GM19035 (cell line): ENCODE measurements around the gene NR6A1.

Source experiments
- ATAC-seq: cut with Tn5 transposase; IDR thresholded peaks from one replicate; pipeline ENCODE4 v1.9.1; 2021; ENCODE audit not compliant: unreplicated experiment

Gene NR6A1

DNA sequence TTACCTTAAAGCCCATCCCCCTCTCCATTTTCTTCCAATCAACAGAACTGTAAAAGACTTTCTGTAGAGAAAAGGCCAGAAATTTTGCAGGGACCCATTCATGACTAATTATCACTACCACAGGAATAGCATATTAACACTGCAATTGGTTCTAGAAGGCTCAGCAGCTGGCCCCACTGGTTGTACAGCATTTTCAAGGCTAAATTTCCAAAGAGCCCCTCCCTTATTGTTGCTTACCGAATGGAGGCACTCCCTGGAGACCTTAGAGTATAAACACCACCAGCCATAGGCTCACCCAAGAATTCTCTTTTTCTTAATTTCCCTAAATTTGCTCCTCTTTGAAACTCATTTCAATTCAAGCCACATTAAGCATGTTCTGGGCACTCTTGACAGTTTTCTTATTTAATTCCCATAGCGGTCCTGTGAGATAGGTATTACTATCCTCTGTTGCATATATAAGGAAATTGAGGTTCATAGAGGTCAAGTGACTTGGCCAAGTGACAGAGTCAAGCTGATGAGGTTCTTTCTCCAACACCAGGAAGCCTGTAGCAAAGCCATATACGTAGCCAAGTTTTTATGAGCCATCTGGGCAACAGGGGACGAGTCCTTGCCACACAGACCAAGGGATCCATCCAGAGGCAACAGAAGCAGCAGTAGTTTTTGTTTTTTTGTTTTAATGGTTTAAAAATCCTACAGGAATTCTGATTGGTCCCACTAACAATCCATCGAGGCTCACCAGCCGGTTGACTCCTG lies 180.0 kb downstream of the NR6A1 start:
- ATAC-seq: no peak

DNA sequence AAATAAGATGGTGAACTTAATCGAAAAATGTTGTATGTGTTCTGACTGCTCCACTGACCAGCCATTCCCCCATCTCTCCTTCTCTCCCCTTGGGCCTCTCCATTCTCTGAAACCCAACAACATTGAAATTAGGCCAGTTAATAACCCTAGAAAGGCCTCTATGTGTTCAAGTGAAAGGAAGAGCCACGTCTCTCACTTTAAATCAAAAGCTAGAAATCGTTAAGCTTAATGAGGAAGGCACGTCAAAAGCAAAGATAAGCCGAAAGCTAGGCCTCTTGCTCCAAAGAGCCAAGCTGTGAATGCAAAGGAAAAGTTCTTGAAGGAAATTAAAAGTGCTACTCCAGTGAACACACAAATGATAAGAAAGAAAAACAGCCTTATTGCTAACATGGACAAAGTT lies 186.5 kb downstream of the NR6A1 start:
- no peak for ATAC-seq

DNA sequence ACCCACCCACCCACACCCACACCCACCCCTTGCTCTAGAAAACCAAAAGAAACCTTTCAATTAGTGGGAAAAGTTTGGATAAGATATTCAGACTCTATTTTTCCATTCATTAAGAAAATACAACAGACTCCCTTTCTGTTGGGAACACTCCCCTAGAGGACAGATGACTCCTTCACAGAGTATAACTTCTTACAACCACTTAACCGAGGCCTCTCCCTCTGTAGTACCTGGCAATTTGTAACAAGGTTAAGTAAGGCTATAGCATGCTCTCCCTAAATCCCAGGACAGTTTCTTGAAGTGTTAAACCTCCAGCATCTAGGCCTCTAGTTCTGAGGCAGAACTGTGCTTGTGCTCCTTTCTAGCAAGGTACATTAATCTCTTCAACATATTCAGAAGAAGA lies 188.0 kb downstream of the NR6A1 start:
- ATAC-seq: no peak

DNA sequence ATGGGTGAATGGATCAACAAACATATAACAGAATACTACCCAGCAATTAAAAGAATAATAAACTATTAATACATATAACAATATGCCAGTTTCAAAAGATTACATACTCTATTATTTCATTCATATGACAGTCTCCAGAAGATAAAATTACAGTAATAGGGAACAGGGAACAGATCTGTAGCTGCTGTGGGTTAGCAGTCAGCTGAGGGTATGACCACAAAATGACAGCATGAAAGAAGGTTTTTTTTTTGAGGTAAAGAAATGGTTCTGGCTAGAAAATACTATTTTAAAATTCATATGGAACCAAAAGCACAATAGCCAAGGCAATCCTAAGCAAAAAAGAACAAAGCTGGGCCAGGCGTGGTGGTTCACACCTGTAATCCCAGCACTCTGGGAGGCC lies 190.9 kb downstream of the NR6A1 start:
- ATAC-seq: no peak

DNA sequence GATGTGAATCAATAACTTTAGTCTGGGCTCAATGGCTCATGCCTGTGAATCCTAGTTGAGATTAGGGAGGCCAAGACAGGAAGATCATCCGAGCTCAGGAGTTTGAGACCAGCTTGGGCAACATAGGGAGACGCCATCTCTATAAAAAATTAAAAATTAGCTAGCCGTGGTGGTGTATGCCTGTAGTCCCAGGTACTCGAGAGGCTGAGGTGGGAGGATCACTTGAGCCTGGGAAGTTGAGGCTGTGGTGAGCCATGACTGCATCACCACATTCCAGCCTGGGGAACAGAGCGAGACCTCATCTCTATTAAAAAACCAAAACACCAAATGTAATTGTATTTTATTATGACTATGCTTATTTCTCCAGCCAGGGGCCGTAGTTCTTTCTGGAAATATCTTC lies 194.4 kb downstream of the NR6A1 start:
- no peak for ATAC-seq

DNA sequence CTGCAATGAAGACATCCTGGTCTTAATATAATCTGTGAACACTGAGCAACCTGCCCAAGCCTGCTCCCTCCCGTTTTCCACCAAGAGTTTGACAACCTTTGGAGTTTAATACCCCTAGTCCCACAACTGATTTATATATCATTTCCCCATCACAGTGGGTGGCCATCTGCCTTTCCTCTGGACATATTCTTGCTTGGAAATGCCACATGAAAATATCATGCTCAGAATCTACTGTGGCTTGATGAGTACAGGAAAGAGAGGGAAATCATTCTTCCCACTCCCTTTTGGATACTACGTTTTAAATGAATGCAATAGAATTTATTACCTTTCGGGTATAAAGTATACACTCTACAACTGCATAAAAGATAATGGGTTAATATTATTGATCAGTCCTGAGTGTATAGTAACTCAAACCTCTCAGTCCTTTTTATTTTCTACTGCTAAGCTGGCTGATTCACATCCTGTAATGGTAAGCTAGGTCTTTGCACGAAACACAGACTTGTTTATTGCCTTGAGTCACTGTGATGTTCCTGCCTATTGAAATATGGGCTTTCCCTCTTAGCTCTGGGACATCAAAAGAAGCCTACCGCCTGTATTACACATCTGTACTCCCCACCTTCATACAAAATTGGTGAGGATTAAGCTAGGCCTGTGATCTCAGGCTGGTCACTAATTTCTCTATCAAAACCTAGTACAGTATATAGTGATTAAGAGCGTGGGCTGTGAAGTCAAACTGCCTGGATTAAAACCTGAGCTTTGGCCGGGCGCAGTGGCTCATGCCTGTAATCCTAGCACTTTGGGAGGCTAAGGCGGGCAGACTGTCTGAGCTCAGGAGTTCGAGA lies 196.4 kb downstream of the NR6A1 start:
- ATAC-seq: no peak

DNA sequence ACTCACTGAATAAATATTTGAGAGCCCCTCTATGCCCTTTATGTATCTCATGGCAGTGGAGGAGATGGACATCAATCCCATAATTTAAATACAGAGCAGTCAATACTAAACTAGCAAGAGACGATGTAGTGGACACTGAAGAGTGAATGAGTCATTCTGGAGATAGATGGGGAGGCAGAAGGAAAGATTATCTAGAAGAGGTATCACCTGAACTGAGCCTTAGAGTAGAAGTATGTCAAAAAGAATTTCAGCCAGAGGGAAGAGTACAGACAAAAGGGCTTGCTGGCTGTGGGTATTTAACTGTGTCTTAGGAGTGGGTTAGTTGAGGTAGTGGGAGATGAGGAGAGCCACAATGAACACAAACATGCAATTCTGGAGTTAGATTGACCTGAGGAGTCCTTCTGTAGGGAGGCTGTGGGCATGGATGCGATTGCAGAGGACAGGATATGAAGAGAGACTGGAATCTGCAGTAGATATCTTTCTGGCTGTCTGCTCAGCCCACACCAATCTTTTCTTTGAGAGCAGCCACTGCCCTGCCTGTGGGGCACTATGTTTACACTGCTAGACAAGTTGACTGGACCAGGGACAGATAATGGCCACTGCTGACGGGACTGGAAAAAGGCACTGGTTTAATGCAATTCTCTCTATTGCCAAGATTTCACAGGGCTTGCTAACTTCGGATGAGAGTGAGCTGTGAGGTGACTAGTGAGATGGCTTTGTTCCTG lies 200.0 kb downstream of the NR6A1 start:
- ATAC-seq: no peak

DNA sequence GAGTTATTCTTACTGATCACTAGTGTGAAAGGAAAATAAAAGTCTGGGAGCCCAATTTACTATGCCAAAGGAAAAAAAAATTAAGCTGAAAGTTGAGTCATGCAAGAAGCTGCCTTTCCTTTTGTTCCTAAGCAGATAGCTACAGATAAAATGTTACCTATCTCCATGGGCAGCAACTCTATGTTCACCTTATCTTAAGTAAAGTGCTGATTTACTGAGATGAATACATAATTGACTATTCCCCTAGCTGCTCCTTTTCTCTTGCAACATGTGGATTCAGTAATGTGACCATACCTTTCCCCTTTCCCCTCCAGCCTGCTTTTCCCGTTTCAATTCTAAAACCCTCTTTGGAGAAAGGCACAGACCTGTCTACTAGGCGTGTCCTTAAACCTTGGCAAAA lies 201.2 kb downstream of the NR6A1 start:
- no peak for ATAC-seq

DNA sequence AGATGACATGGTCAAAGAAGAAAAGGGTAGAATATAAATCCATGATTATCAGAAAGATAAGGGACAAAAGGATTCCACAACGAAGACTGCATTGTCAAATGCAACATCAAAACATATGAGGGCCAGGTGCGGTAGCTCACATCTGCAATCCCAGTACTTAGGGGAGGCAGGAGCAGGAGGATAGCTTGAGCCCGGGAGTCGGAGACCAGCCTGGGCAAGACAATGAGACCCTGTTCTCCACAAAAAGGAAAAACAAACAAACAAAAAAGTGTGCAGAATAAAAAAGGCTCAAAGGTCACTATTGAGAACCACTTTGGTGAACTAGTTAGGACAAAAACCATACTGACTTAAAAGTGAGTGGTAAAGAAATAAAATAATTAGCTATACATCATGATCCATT lies 203.7 kb downstream of the NR6A1 start:
- ATAC-seq: no peak

DNA sequence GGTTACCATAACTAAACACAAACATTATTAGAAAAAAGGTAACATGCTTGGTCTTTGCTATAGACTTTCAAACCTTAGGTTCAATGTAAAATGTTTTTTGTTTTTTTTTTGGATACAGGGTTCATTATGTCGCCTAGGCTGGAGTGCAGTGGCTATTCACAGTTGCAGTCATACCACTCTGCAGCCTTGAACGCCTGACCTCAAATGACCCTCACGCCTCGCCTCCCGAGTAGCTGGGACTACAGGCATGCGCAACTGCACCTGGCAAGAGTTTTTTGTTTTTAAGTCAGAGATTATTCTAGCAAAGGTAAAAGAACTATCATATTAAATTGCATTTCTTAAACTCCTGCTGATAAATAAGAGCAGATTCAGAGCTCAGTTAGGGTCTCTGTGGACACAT lies 208.8 kb downstream of the NR6A1 start:
- ATAC-seq: no peak

DNA sequence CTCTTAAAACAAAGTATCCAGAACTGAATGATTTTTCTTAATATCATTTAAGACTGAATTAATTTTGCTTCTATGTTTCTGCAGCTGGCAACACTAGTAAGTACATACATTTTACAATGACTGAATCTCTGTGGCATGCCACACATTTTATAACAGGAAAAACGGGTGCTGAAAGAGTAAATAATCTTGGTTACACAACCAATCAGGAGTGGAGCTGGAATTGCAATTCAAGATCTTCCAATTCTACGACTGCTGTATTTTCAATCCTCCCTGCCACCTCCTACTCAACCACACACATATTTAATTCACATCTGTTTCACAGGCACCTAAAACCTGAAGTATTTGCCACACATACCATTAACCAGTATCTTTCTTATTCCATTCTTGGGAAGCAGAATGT lies 211.2 kb downstream of the NR6A1 start:
- no peak for ATAC-seq

DNA sequence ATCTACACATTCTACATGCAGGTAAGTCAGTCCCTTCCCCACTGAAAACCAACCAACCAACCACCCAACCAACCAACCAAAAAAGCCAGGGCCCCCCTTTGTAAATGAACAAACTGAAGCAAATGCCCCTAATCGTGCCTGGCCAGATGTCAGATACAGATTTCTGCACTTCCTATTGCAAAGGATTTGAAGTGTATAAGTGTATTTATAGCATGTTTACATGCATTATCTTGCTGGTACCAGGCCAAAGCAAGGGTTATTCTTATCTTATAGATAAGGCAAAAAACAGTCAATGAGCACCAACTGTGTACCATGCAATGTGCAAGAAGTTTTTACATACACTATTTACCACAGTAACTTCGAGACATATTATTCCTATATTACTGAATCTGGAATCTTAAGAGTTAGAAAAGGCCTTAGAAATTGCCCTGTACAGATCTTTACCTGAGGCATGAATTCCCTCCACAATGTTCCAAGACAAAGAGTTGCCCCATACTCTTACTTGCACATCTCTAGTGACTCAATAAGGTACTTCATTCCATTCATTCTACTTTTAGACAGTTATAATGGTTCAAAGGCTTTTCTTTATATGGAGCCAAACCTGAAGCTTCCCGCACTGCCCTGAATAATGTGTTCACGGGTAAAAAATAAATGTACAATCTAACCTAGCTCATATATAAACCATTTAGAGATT lies 212.2 kb downstream of the NR6A1 start:
- no peak for ATAC-seq

DNA sequence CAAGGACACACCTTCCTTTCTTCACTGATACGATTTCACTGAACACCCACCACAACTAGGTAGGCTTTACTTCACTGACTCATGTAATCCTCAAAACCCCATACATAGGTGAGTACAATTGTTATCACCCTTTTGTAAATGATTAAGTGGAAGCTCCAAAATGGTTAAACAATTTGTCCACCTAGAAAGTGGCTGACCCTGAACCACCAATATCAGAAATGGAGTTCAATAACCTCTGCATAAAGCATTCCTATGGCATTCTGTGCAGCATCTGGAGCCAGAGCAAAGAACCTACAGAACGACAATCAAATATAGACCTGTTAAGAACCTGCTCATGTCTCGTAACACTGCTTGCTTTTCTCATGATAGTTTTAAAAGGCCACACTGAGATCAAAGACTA lies 213.2 kb downstream of the NR6A1 start:
- no peak for ATAC-seq

DNA sequence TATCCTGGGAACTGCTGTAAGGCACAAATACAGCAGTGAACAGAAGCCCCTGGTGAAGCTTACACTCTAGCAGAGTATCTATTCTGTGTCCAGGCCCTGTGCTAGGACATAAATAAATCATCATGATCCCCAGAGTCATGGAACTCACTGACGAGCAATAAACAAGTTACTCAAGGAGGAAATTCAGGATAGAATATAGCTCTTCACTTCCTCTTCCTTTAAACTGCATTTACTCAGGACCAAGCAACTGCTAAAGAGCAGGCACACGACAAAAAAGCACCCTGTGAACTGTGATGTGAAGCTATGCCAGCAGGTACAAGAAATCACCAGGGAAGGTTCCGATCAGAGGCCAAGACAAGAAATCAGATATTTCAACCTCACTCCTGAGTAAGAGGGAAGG lies 216.1 kb downstream of the NR6A1 start:
- ATAC-seq: no peak

DNA sequence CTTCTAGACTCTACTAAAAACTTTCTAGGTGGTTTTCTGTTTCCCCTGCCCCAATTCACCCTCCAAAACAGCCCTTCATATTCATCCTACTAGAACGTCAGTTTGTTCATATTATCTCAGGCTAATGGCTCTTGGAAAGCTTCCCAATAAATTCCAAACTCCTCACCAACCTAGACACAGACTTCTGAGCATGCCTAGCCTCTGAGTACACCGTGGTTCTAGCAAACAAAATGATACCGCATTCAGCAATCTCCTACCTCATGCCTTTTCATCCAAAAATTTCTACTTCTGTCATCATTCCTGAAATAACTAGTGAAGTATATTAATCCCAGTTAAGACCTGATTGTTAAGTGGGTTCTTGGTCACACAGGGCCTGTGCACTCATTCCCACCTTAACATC lies 217.4 kb downstream of the NR6A1 start:
- no peak for ATAC-seq

DNA sequence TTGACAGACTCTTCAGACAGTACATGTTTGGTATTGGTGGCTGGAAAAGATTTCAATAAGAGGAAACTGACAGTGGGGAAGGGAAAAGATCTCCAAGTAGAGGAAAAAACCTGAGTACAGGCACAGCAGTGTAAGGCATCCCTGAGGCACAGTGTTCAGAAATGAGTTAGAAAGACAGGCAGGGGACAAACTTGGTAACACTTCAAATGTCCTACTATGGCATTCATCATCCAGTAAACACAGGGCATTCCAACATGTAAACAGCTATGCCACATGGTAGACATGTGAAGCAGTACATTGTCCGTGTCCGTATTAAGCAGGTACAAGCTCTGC lies 218.9 kb downstream of the NR6A1 start:
- ATAC-seq: no peak

DNA sequence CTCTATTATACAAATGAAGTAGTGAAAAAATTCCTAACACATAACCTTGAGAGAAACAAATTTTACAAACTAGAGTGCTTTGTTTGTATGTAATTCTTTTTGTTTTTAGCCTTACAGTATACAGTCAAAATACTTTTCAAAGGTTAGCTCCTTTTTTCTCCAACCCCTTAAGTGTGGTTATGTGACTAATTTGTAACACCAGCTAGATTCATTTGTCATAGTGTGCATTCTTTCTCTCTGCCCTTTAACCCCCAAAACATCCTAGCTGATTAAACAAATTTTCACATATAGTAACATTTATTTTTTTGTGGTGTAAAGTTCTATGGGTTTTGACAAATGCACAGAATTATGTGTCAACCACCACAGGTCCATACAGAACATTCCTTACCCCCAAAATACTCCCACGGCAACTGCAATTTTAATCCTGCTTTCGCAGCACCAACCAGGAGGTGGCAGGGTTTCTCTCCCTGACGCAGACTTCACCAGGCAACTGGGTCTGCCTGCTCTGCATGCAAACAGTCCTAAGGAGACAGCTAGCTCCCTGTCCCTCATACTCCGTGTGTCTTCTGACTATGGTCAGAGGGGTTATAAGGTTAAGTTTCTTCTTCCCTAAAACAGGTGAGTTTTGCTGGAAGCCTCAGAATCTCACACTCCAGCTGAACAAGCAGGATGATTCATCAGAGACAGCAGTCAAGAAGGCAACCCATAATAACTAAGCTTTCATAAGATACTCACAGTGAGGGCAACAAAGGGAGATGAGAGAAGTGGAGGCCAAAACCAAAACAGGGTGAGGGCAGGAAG lies 219.4 kb downstream of the NR6A1 start:
- no peak for ATAC-seq

DNA sequence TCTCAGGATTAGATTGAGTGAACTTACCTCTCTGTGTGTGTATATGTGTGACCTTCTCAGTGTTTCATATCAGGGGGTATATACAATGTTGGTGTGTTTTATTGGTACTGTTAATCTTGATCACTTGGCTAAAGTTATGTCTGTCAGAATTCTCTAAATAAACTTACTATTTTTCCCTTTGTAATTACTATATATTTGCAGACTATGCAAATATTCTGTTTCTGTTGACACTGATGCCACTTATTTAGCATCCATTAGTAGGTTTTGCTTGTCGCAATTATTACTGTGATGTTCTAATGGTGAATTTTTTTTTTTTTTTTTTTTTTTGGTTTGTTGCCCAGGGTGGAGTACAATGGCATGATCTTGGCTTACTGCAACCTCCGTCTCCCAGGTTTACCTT lies 221.0 kb downstream of the NR6A1 start:
- ATAC-seq: no peak

DNA sequence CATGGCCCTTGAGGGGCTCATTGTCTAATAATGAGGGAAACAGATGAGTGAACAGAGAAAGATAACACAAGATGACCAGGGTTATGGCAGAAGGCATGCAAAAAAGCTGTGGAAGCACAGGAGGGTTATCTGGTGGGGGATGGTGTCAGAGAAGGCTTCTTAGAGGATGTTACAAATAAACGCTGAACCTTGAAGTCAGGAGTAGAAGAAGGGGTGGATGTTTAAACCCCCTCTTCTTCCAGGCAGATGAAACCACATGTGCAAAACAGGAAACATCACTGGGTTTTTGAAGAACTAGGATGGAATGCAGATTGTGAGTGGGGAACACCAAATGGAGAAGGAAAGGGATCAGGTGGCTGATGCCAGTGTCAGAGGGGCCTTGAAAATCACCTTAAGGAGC lies 222.1 kb downstream of the NR6A1 start:
- no peak for ATAC-seq

DNA sequence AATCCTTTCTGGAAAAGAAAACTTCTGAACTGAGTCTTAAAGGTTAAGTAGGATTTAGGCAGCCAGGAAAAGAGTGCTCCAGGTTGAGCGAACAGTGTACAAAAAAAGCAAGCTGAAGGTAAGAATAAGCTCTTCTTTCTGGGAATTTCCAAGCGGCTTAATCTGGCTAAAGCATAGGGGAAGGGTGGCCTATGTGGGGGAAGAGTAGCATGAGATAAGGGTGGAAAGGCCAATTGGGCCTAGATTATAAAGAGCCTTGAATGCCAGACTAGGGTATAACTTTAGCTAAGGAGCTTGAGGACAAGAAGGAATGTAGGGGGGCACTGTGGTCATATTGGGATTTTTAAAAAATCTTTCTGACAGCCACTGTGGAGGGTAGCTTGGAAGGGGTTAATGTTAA lies 226.6 kb downstream of the NR6A1 start:
- ATAC-seq: no peak

DNA sequence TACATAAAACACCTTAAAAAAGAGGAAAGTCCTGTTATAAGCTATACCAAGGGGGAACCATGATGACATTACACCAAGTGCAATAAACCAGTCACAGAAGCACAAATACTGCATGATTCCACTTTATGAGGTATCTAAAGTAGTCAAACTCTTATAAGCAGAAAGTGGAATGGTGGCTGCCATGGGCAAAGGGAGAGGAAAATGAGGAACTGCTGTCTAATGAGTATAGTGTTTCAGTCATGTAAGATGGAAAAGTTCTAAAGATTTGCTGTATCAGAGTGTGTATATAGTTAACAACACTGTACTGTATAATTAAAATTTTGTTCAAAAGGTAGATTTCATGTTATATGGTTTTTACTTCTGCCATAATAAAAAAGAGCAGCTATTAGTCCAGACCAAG lies 229.3 kb downstream of the NR6A1 start:
- ATAC-seq: no peak
